Bronchial epithelial cell (primary cell): ENCODE data around the gene CRELD2. TPM values are rescaled to one million over a fixed set of nuclear protein-coding genes. Genes with fewer than 3 reads are reported as not detected.

Source experiments
- DNase-seq: peaks from one replicate; pipeline ENCODE4 v3.0.0-alpha.2; 2010; ENCODE audit warnings: low read depth
- FAIRE-seq: peaks from 2 replicates; lab custom pipeline; 2011; peaks lifted over from hg19 to GRCh38; lab: Jason Lieb, UNC
- H3K27me3 ChIP-seq: 2 replicates; pipeline ENCODE4 v1.5.1; 2011; ENCODE audit warnings: low read length; ENCODE audit not compliant: control insufficient read depth, insufficient read depth
- H3K36me3 ChIP-seq: 2 replicates; pipeline ENCODE4 v1.5.1; 2011; ENCODE audit warnings: low read length; ENCODE audit not compliant: control insufficient read depth, insufficient read depth
- H3K4me3 ChIP-seq: 2 replicates; pipeline ENCODE4 v1.5.1; 2011; ENCODE audit warnings: mild to moderate bottlenecking, low read depth, low read length, control low read depth
- total RNA-seq: library from RNA; depleted of rRNA; stranded (reverse); fragments of >200 nt; gene quantifications from 2 replicates; pipeline ENCODE4 v1.2.1, GENCODE V29; 2014
- TF ChIP-seq, protein P1 (sequence below): IDR thresholded peaks from 2 replicates; pipeline ENCODE4 v1.5.1; 2011; ENCODE audit warnings: mild to moderate bottlenecking, moderate library complexity, low read length, control low read depth, inconsistent platforms; ENCODE audit not compliant: insufficient read depth, severe bottlenecking

The CRELD2 gene
- total RNA-seq, 1 donor from 2014 or later: 57.4 TPM

DNA sequence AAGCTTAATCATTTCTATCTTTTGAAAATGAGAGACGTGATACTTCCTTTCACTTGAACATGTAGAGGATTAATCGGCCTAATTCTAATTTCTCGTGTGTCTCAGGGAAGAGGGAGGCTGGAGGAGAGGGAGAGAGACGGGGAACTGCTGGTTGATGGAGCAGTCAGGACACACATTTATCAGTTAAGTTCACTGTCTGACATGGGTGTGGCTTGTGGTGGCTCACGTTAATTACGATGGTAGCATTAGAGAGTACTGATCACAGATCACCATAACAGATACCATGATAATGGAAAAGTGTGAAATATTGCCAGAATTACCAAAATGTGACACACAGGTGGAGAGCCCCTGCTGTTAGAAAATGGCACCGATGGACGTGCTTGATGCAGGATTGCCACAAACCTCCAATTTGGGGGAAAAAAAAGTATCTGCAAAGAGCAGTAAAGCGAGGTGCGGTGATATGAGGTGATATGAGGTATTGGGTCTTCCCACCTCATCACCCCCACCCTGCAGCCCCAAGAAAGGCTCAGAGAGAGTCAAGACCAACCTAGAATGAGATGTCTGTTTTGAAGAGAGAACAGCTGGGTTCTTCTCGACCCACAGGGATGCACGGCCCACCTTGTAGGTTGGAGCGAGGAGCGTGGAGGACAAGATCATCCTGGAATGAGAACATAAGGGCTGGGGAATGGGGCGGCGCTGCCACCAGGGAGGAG lies 45.0 kb upstream of the CRELD2 start:
- FAIRE-seq: no peak
- TF ChIP-seq, protein P1, sequence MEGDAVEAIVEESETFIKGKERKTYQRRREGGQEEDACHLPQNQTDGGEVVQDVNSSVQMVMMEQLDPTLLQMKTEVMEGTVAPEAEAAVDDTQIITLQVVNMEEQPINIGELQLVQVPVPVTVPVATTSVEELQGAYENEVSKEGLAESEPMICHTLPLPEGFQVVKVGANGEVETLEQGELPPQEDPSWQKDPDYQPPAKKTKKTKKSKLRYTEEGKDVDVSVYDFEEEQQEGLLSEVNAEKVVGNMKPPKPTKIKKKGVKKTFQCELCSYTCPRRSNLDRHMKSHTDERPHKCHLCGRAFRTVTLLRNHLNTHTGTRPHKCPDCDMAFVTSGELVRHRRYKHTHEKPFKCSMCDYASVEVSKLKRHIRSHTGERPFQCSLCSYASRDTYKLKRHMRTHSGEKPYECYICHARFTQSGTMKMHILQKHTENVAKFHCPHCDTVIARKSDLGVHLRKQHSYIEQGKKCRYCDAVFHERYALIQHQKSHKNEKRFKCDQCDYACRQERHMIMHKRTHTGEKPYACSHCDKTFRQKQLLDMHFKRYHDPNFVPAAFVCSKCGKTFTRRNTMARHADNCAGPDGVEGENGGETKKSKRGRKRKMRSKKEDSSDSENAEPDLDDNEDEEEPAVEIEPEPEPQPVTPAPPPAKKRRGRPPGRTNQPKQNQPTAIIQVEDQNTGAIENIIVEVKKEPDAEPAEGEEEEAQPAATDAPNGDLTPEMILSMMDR: no peak
- H3K27me3 ChIP-seq: no peaks in the 10 kb centered on the region

DNA sequence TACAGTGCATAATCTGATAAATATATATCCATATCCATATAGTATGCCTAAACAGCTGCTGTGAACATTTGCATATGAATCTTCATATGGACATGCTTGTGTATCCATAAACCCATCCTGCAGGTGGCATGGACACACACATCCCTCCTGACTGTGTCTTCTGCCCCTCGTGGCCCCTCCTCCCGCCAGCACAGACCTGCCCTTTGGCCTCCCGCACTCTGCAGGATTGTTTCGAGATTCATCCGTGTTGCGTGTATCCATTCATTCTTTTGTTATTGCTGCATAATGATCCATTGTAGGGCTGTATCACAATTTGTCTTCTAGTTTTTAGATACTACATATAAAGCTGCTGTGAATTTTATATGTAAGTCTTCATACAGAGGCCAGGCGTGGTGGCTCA lies 40.8 kb upstream of the CRELD2 start:
- Histone ChIP-seq H3K36me3 (no peaks in the 10 kb centered on the region), H3K4me3 (no peak overlapping the region), H3K27me3 (no peaks in the 10 kb centered on the region)
- FAIRE-seq: no peak
- no peak for DNase-seq
- TF ChIP-seq, protein P1: no peak

More for the DNA sequence above, 45.0 kb upstream of the CRELD2 start:
- Histone ChIP-seq H3K4me3 (no peak overlapping the region), H3K36me3 (no peaks in the 10 kb centered on the region)
- no peak for DNase-seq

DNA sequence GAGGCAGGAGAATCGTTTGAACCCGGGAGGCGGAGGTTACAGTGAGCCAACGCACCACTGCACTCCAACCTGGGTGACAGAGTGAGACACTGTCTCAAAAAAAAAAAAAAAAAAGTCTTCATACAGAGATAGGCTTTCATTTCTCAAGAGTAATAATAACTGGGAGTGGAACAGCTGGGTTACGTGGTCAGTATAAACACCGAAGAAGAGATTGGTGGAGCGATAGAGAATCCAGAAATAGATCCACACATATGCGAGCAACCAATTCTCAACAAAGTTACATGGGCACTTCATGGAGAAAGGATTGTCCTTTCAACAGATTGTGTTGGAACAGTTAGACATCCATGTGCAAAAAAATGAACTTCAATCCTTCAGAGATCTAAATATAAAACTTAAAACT lies 40.2 kb upstream of the CRELD2 start:
- TF ChIP-seq, protein P1: no peak
- Histone ChIP-seq H3K36me3 (no peaks in the 10 kb centered on the region), H3K4me3 (no peak overlapping the region), H3K27me3 (no peaks in the 10 kb centered on the region)
- FAIRE-seq (no peak), DNase-seq (no peak)

DNA sequence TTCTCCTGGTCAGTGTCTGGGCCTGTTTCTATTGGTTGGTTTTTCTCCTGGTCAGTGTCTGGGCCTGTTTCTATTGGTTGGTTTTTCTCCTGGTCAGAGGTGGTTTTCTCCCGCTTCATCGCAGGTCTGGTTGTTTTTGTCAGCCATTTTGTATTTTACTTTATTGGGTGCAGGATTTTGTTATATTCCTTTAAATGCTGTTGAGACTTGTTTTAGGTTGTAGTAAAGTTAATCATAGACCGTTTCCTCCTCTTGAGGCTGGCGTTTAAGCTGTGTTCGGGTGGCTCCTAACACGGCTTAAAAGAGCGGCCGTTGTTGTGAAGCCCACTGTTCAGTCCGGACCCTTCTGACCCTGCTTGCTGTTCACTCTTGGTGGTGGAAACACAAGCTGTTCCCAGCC lies 38.6 kb upstream of the CRELD2 start:
- DNase-seq (no peak), FAIRE-seq (no peak)
- H3K36me3 ChIP-seq: peaks cover 9% of the 10 kb centered on the region
- H3K4me3 ChIP-seq: no peak overlapping the region
- H3K27me3 ChIP-seq: no peaks in the 10 kb centered on the region
- TF ChIP-seq, protein P1: no peak

DNA sequence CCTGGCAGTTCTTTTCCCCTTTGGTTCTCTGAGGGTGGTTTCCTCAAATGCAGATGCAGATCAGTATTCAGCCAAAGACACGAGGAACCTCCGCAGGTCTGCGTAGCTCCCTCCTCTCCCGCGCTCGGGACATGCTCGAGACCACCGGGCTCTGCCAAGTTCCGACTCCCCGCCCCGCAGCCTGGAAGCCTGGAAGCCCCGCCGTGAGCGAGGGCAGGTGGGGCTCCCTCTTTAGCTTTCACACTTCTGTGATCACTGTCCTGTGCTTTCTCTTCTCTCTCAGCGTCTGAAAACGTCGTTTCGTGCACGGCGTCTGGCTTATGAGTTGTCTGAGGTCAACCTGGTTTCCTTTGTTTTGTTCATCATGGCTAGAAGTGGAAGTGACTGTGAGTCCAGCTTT lies 38.2 kb upstream of the CRELD2 start:
- FAIRE-seq: no peak
- H3K27me3 ChIP-seq: no peaks in the 10 kb centered on the region
- peaks cover 11% of the 10 kb centered on the region for H3K36me3 ChIP-seq
- no peak overlapping the region for H3K4me3 ChIP-seq
- DNase-seq: no peak
- TF ChIP-seq, protein P1: no peak

DNA sequence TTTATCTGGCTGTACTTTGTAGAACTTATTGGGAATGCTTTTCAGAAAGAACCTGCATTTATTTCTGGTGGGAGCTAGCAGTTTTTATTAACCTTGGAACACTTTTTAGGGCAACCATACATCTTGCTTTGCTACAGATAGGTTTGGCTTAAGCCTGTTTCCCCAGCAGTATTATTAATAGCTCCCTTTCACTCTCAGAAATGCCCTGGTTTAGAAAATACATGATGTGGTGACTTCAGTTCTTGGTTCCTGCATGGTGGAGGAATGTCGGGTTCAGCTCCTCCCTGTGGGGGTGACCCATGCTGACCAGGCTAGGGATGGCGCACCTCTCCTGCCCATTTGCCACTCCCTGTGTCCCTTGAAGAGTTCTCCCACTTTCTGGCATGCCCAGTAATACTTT lies 36.6 kb upstream of the CRELD2 start:
- H3K4me3 ChIP-seq: no peak overlapping the region
- FAIRE-seq (no peak), DNase-seq (no peak)
- TF ChIP-seq, protein P1: no peak
- no peaks in the 10 kb centered on the region for H3K27me3 ChIP-seq
- peaks cover 23% of the 10 kb centered on the region for H3K36me3 ChIP-seq
